Fibroblast of pulmonary artery (primary cell): ENCODE data around the gene PPIB.
A peak's percentile ranks its signal among the peaks of the same experiment; 100 is the strongest.

ENCODE experiments used
- DNase-seq: peaks from one replicate; pipeline ENCODE4 v3.0.0-alpha.2; 2010; ENCODE audit warnings: low read depth
- H3K4me3 ChIP-seq: replicated peaks from 2 replicates; pipeline ENCODE4 v1.5.1; 2011; ENCODE audit warnings: low read depth, mild to moderate bottlenecking, control low read depth, low read length, moderate library complexity
- CTCF ChIP-seq: IDR thresholded peaks from 2 replicates; pipeline ENCODE4 v1.5.1; 2011; ENCODE audit warnings: mild to moderate bottlenecking, control low read depth, low read length, inconsistent platforms; ENCODE audit errors: missing control alignments

The PPIB gene

GRCh38 chr15:64138331-64138941, 24.4 kb downstream of the PPIB start:
- no peak for DNase-seq
- no peak overlapping the region for H3K4me3 ChIP-seq
- no peak for TF ChIP-seq CTCF

GRCh38 chr15:64137226-64137833, 25.5 kb downstream of the PPIB start:
- no peak for DNase-seq
- TF ChIP-seq CTCF, result no peak

GRCh38 chr15:64136347-64136746, 26.5 kb downstream of the PPIB start:
- no peak overlapping the region for H3K4me3 ChIP-seq
- no peak for DNase-seq
- no peak for TF ChIP-seq CTCF

More at GRCh38 chr15:64137226-64137833, 25.5 kb downstream of the PPIB start:
- H3K4me3 ChIP-seq, result no peak overlapping the region

GRCh38 chr15:64134345-64134829, 28.4 kb downstream of the PPIB start:
- peak; percentile 60 for DNase-seq
- no peak for TF ChIP-seq CTCF
- H3K4me3 ChIP-seq, result no peak overlapping the region

GRCh38 chr15:64133623-64134344, 29.0 kb downstream of the PPIB start:
- no peak for DNase-seq
- no peak overlapping the region for H3K4me3 ChIP-seq
- TF ChIP-seq CTCF, result no peak

- DNase-seq, result no peak
- no peak overlapping the region for H3K4me3 ChIP-seq
- no peak for TF ChIP-seq CTCF
Observed at GRCh38 chr15:64132217-64132616, 30.6 kb downstream of the PPIB start.
